GM23248 (cell line): ENCODE data around the gene ANO4.

Experiments used
- EZH2 ChIP-seq: fragments of 200-600 bp; sonication (generic); IDR thresholded peaks from 2 replicates; pipeline ENCODE4 v1.6.1; 2018; ENCODE audit warnings: antibody characterized with exemption, mild to moderate bottlenecking; ENCODE audit not compliant: insufficient read depth, poor library complexity, severe bottlenecking
- EZH2phosphoT487 ChIP-seq: fragments of 200-600 bp; sonication (generic); IDR thresholded peaks from 2 replicates; pipeline ENCODE4 v1.6.1; 2018; ENCODE audit warnings: antibody characterized with exemption, moderate library complexity, mild to moderate bottlenecking, low read depth; ENCODE audit not compliant: insufficient read depth

DNA sequence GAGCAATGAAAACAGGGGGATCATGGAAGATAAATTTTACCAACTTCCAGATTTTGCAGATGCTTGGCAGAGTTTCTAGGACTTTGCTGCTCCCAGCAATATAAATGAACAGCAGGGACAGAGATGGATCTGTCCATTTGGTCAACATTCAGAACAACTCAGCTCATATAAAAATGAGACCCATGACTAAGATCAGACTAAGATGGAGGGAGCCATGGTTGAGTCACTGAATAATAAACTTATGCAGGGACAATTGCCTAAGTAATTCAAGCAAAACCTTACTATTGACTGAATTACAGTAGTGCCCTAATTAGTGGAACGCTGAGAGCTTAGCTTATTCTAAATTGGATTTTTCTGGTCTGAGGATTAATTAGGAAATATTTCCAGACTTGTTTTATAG is 210.3 kb downstream of the ANO4 start:
- TF ChIP-seq EZH2, result no peak
- no peak for TF ChIP-seq EZH2phosphoT487
